GM18873 (cell line): Measurements from ENCODE around the gene GIPR.
A peak's percentile ranks its signal among the peaks of the same experiment; 100 is the strongest.
"Not testable (repeated sequence)": the region's sequence is repeated elsewhere in the genome, so short reads cannot be mapped to it uniquely, and the experiment has no call there.

Source experiments
- ATAC-seq: cut with Tn5 transposase; IDR thresholded peaks from one replicate; pipeline ENCODE4 v1.9.1; 2021; ENCODE audit warnings: mild to moderate bottlenecking, moderate library complexity, moderate number of reproducible peaks; ENCODE audit not compliant: unreplicated experiment, low FRiP score

GIPR gene

DNA sequence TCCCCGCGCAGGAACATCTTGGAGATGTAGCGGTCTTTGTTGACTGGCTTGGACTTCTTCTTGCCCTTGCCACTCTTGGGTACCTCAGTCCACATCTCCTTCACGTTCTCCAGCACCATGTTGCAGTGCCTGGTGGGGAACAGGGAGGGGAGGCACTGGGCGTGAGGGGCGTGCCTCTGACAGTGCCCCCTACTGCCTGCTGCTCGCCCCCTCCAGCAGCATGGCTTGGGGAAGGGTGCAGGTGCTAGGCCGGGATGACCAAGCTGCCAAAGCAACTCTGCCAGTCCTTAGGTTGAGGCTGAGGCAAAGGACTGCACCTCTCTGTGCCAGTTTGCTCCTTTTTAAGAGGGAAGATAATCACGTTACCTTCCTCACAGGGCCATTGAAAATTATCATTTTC, 19.6 kb downstream of the GIPR start:
- no peak for ATAC-seq

DNA sequence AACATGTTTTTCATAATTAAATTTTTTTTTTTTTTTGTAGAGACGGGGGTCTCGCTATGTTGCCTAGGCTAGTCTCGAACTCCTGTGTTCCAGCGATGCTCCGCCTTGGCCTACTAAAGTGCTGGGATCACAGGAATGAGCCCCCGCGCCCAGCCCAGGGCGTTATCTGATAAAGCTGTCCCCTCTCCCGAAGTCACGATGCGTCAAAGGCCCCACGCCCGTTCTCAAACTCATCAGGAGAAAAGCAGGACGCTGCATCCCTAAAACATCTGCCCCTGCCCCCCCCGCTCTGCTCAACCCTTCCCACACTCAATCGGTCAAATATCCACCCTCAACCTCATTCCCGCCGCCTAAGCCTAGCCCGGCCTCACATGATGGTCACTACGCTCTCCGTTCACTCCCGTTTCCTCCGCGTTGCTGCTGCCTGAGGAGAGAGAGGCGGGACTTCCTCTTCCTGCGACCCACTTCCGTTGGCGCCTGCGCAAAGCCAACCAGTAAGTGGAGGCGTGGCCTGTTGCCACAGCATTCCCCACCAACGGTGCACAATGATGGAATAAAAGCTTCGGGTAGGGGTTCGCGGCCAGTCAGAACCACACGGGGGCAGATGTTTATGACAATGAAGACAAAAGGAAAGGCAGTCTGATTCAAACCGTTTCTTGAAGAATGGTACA, 23.6 kb downstream of the GIPR start, which contains the start of gene SNRPD2:
TSS of gene SNRPD2 (minus strand) at position 438 of the 671 bp plus-strand sequence. CDS start at position 373, 65 bp downstream.
- peak; percentile 38 for ATAC-seq

DNA sequence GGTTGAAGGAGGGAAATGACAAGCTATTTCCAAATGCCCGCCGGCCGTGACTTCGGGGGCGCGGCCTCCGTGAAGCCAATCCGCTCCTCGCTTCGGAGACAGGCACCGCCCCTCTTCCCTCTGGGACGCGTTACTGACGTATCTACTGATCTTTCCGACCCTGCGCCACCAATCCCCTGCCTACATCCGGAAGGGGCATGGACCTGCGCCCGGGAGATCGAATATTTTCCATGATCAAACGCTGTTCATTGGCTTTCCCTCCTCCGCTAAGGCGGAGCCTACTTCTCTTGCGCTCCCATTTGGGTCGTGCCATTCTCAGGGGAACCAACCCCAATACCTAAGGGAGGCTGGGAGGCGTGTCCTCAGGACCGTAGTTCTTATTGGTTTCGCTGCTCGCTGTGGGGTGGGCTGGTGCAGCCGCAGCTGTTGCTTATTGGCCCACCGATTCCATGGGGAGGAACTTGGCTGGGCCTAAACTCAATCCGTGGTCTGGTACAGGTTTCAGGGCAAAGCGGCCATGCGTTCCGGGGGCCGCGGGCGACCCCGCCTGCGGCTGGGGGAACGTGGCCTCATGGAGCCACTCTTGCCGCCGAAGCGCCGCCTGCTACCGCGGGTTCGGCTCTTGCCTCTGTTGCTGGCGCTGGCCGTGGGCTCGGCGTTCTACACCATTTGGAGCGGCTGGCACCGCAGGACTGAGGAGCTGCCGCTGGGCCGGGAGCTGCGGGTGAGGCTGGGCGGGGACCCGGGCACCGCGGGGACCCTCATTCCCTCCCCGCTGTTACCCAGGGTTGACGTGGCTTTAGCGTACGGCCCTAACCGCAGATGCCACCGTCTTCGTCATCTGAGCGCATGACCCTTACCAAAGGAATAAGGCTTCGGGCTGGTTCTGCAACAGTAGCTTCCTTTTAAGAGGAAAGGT, 24.4 kb downstream of the GIPR start, which contains the start of gene QPCTL:
TSS of gene QPCTL (plus strand) at position 480 of the 919 bp plus-strand sequence. CDS start at position 518, 38 bp downstream.
- ATAC-seq = peak; percentile 84

DNA sequence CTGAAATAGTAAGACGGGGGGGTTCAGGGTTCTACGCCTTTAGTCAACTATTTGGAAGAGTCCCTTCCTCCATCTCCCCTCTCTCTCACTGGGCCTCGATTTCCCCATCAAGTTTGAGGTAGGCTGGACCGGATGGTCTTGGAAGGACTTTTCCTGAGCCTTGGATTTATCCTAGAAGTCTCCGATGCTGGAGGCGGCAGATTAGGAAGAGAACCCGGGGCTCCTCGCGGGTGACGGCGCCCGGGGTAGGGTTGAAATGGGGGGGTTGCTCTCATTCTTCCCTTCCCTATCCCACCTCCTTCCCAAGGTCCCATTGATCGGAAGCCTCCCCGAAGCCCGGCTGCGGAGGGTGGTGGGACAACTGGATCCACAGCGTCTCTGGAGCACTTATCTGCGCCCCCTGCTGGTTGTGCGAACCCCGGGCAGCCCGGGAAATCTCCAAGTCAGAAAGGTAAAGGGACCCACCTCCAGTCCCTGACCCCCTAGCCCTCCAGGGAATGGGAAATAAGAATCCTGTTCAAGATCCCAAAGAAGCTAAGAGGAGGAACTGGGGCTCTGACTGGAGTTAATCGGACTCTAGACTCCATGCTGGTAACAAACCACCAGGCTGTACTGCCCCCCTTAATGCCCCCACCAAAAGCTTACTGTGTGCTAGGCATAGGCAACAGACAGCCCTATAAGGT, 25.2 kb downstream of the GIPR start:
- no peak for ATAC-seq

DNA sequence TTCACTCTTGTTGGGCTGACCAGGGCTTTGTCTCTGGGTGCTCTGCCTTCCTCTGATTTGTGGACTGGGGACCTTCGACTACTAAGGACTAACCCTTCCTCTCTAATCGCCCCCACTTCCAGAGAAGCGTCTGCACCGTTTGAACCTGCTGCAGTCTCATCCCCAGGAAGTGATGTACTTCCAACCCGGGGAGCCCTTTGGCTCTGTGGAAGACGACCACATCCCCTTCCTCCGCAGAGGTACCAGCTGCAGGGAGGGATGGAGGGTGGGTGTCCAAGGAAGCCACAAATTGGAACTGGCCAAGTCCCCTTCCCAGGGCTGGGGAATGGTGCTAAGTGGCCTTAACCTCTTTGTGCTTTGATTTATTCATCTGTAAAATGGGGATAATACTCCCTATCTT, 33.7 kb downstream of the GIPR start:
- no peak for ATAC-seq

DNA sequence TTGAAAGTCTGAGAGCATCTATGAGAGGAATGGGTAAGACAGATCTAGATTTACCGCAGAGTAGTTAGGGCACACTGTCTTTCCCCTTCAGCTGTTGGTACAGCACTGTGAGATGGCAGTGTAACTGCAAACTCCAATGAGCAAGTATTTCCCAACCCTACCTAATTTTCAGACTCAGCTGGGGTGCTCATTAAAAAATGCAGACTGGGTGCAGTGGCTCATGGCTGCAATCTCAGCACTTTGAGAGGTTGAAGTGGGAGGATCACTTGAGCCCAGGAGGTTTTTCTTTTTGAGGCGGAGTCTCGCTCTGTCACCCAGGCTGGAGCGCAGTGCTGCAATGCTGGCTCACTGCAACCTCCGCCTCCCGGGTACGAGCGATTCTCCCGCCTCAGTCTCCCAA, 37.1 kb downstream of the GIPR start:
- no peak for ATAC-seq

DNA sequence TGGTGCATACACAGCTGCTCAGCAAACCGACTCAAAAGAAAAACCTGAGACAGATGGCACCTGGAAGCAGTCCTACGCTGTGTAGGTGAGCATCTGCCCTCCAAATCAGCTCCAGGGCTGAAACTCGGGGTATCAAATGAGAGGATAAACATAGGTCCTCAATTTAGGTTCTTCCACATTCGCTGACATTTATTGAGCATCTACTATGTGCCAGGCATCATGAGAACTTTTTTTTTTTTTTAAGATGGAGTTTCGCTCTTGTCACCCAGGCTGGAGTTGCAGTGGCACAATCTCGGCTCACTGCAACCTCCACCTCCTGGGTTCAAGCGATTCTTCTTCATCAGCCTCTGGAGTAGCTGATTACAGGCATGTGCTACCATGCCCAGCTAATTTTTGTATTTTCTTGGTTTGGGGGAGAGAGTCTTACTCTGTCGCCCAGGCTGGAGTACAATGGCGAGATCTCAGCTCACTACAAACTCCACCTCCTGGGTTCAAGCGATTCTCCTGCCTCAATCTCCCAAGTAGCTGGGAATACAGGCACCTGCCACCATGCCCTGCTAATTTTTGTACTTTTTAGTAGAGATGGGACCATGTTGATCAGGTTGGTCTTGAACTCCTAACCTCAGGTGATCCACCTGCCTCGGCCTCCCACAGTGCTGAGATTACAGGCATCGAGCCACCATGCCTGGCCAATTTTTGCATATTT, 37.8 kb downstream of the GIPR start:
- no peak for ATAC-seq

DNA sequence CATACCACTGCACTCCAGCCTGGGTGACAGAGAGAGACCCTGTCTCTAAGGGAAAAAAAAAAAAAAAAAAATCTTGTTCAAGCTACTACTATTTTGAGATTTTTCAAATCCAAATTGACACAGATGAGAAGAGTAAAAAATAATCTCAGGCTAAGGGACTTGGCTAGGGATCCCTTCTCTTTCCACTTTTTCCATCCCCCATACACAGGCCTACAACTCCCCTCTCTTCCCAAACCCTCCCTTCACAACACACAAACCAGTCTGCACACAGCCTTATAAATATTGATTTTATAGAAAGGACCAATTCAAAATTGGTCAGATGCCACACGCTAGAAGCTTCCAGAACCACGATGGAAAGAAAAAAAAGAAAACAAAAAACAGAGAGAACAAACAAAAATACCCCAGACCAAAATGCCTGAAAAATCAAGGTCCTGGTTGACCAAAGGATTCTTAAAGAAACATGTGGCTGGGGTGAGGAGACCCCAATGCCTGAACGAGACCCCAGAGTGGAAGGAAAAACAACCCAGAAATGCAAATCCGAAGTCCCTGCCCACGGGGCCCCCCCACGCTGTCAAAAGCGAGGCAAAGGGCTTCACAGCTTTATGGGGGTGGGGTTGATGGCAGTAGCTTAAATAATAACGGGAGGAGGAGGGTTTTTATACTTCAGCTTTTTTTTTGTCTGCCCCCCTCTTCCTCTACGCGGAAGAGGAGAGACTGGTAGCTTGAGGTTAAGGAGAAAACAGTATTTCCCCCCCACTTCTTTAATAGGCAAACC, 42.5 kb downstream of the GIPR start:
- ATAC-seq = no peak

DNA sequence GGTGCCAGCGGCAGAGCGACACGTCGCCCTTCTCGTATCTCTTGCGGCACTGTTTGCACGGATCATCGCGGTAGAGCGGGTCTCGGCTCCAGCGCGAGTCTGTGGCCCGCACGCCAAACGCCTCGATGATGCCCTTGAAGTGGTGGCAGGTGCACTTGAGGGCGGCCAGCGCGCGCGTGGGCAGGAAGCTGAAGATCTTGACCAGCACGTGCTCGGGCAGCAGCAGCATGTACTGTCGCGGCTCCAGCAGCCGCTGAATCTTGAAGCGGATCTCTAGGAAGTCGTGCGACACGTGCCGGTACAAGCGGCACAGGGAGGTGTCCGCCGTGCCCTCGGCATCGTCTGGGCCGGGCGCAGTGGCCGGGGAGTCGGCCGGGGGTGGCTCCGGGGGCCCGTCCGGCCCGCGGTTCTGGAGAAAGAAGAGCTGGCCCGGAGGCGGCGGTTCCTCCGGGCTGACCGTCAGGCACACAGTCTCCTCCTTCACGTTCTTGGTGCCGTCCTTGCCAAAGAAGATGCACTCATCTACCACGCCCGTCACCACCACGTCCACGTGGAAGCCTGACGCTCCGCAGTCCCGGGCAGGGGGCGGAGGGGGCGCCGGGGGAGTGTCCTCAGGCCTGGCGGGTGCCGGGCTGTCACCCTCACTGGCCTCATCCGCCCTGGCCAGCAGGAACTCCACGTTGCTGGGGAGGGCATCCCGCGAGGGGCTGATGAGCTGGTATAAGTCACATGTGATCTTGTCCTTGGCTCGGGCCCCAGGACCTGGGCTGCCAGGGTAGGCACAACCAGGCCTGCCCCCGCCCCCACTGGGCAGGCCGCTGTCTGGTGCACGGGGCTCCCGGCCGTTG, 44.1 kb downstream of the GIPR start:
- no peak for ATAC-seq

DNA sequence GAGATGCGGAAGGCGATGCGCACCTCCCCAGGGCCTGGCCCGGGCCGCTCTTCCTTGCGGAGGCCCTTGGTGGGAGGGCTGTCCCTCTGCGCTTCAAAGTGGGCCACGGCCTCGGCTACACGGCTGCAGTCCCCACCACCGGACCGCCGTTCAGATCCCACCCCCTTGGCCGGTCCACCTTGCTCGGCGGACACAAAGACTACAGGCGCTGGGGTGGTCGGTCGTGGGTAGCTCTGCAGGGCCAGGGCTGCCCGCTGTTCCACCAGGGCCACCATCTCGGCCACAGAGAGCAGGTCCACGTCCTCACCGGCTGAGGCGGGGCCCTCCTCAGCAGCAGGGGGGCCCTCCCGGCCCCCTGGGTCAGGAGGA, 44.7 kb downstream of the GIPR start:
- no peak for ATAC-seq

DNA sequence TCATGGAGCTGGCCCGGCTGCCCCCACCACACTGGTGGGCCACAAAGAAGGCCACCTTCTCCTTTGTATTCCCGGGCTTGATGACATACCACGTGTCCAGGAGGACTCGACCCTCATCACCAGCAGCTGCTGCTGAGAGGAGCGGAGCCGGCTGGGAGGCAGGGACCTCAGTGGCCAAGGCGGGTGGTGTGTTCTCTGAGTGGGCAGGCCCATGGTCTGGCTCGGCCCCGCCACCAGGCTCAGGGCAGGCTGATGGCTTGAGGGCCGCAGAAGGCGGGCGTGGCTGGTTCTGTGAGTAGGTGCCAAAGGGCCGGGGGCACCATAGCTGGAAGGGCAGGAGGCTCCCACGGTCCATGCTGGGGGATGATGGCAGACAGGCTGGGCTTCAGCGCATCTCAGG, 45.1 kb downstream of the GIPR start:
- no peak for ATAC-seq

DNA sequence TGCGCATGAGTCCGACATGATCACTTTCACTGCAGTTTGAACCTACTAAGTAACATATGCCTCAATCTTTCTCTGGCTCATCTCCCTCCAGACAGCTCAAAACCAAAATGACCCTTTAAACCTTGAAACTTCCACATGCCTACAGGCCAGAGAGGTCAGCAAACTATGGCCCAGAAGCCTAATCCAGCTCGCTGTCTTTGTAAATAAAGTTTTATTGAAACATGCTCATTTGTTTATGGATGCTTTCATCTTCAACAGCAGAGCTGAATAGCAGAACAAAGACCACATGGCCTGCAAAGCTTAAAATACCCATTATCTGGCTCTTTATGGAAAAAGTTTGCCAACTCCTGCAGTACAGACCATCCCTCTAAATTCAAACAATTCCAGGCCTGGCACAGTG, 47.1 kb downstream of the GIPR start:
- no peak for ATAC-seq

DNA sequence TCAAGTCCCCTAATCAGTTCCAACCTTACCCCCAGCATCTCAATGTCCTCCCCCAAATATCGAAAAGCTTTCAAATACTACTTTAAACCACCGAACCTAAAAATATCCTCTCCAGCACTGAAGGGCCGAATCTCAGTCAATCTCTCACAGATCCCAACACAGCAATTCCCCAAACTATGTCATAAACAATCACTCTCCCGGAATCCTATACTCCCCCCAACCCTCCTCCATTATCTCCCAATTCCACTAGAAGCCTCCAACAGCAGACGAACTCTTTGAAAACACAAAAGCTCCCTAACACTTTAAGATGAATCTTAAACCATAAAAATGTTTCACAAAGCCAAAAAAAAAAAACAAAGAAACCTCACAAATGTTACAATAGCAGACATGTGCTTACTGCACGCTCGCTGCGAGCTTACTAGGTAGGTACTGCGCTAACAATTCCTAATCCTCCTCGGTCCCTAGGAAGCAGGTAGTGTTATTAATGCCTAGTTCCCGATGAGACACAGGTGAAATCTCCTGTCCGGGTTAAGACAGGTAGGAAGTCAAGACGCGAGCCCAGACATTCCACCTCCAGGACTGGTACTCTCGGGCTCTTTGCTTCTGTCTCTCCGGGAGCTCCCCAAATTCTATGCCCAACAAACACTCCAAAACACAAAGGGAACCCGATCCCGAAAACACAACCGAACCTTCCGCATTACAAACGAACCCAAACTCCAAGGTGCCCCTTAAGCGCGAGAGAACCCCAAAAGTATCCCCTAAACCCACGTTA, 48.5 kb downstream of the GIPR start:
- ATAC-seq = no peak

DNA sequence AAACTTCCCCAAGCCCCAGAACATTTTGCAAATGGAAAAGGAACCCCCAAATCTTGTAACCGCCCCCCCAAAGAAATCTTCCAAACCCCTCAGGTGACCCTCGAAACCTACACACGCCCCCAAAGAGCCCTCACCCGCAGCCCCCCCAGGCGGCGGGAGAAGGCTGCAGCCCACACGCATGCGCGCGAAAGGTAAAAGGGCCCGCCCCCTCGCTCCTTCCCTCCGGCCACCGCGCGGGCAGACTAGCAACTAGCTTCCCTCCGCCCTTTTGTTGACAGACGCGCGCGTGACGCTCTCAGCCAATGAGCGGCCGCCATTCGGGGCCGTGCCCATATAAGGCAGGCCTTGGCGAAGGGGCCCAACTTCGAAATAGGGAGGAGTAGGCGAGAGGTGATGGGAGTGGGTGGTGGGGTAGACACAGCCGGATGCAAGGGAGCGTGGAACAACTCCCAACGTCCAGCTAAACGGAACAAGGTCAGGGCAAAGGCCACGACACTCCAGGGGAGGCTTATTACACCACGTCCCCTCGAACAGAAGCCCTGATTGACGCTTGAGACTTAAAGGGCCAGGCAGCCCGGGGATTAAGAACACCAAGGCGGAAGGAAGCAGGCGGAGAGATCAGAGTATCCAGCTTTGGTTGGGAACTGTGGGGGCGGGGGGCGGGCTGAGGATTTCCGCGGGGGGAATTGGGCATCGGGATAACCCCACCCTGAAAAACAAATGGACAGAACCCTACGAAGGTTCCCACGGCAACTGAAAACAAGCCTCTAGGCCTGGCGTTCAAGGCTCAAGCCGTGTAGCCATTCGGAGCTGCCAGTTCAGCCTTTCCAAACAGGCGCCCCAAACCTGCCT, 49.3 kb downstream of the GIPR start:
- ATAC-seq = peak; percentile 90

DNA sequence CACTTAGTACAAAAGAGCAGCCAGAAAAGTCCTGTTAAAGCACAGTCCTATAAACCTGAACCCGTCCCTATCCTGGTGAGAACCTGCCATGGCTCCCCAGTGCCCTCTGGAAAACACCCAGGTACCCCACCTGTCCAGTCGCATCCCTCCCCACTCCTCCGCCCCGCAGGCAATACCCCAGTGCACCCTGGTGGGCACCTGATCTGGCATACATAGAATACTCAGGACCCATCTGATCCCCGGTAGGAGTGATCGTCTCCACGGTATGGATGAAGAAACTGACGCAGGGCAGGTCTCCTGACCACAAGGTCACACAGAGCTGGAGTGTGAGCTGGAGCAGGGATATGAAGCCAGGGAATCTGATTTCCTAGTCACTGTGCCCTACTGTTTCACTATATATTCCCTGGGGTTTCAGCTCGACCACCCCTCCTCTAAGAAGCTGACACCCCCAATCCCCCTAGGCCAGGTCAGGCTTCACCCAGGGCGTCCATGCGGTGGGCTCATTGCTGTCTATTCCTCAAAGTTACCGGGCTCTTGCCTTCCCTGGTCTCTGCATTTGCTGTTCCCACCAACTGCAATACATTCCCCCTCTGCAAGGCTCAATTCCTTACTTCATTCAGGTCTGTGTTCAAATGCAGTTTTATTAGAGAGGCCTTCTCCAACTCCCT, 50.1 kb downstream of the GIPR start:
- ATAC-seq = no peak

DNA sequence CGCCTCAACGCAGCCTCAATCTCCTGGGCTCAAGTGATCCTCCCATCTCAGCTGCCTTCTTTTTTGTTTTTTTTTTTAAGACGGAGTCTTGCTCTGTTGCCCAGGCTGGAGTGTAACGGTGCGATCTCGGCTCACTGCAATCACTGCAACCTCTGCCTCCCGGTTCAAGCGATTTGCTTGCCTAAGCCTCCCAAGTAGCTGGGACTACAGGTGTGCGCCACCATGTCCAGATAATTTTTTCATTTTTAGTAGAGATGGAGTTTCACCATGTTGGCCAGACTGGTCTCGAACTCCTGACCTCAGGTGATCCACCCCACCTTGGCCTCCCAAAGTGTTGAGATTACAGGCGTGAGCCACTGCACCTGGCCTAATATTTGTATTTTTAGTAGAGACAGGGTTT, 52.0 kb downstream of the GIPR start:
- not testable (repeated sequence) for ATAC-seq

DNA sequence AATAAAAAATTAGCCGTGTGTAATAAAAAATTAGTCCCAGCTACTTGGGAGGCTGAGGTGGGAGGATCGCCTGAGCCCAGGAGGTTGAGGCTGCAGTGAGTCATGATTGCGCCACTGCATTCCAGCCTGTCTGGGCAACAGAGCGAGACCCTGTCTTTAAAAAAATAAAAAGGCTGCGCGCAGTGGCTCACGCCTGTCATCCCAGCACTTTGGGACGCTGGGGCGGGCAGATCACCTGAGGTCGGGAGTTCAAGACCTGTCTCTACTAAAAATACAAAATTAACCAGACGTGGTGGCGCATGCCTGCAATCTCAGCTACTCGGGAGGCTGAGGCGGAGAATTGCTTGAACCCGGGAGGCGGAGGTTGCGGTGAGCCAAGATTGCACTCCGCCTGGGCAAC, 60.7 kb downstream of the GIPR start:
- not testable (repeated sequence) for ATAC-seq
